ENCODE measurements around the gene COL26A1. TPM values are rescaled to one million over a fixed set of nuclear protein-coding genes. Genes with fewer than 3 reads are reported as not detected.

Gene COL26A1
- 7.8 TPM for total RNA-seq

GRCh38 chr7:101362334-101363195, at the start of gene COL26A1:
TSS of gene COL26A1 (plus strand) at chr7:101362875. CDS start at chr7:101363033, 158 bp downstream.
- Histone ChIP-seq H3K9me3 (ENCODE audit: control insufficient read depth in 3 of 3, low read length in 3 of 3) (no peaks in the 10 kb centered on the region), H3K27ac (ENCODE audit: low read depth, low read length) (no peak within 1 kb of the TSS), H3K4me3 (ENCODE audit: low read length in 3 of 3) (peak within 1 kb of the TSS; percentile 46 to 74 (median 63)), H3K9ac (ENCODE audit: low read depth in 1 of 3, low read length in 3 of 3) (peak within 1 kb of the TSS; percentile 45 to 79 (median 51)), H3K36me3 (ENCODE audit: control insufficient read depth in 3 of 3, insufficient read depth in 3 of 3, low read length in 3 of 3) (no peaks in the 10 kb centered on the region), H3K27me3 (ENCODE audit: control insufficient read depth in 3 of 3, insufficient read depth in 3 of 3, low read length in 3 of 3) (peaks cover 9 to 34% (median 28%) of the 10 kb centered on the region in 3 donors), H3K4me1 (ENCODE audit: control insufficient read depth in 3 of 3, insufficient read depth in 3 of 3, low read length in 3 of 3) (peaks cover 3 to 6% (median 3%) of the 10 kb centered on the region in 3 donors)

GRCh38 chr7:101315336-101315735, 47.3 kb upstream of the COL26A1 start:
- Histone ChIP-seq H3K9me3 (ENCODE audit: control insufficient read depth in 3 of 3, low read length in 3 of 3) (peaks cover 0 to 3% (median 0%) of the 10 kb centered on the region in 3 donors), H3K36me3 (ENCODE audit: control insufficient read depth in 3 of 3, insufficient read depth in 3 of 3, low read length in 3 of 3) (peaks cover 8 to 14% (median 13%) of the 10 kb centered on the region in 3 donors), H3K9ac (ENCODE audit: low read depth in 1 of 3, low read length in 3 of 3) (no peak overlapping the region), H3K4me1 (ENCODE audit: control insufficient read depth in 3 of 3, insufficient read depth in 3 of 3, low read length in 3 of 3) (no peaks in the 10 kb centered on the region), H3K27me3 (ENCODE audit: control insufficient read depth in 3 of 3, insufficient read depth in 3 of 3, low read length in 3 of 3) (no peaks in the 10 kb centered on the region), H3K27ac (ENCODE audit: low read depth, low read length) (no peak overlapping the region), H3K4me3 (ENCODE audit: low read length in 3 of 3) (no peak overlapping the region)

- no peak overlapping the region for H3K4me3 ChIP-seq (ENCODE audit: low read length in 3 of 3)
- no peak overlapping the region for H3K9ac ChIP-seq (ENCODE audit: low read depth in 1 of 3, low read length in 3 of 3)
- H3K27ac ChIP-seq (ENCODE audit: low read depth, low read length), result no peak overlapping the region
- peaks cover 0 to 5% (median 0%) of the 10 kb centered on the region in 3 donors for H3K27me3 ChIP-seq (ENCODE audit: control insufficient read depth in 3 of 3, insufficient read depth in 3 of 3, low read length in 3 of 3)
- H3K4me1 ChIP-seq (ENCODE audit: control insufficient read depth in 3 of 3, insufficient read depth in 3 of 3, low read length in 3 of 3), result peaks cover 8 to 16% (median 10%) of the 10 kb centered on the region in 3 donors
- H3K36me3 ChIP-seq (ENCODE audit: control insufficient read depth in 3 of 3, insufficient read depth in 3 of 3, low read length in 3 of 3), result peaks cover 7 to 13% (median 12%) of the 10 kb centered on the region in 3 donors
- no peaks in the 10 kb centered on the region for H3K9me3 ChIP-seq (ENCODE audit: control insufficient read depth in 3 of 3, low read length in 3 of 3)
These were observed 43.3 kb upstream of the COL26A1 start for GRCh38 chr7:101319401-101319800.

- Histone ChIP-seq H3K9me3 (ENCODE audit: control insufficient read depth in 3 of 3, low read length in 3 of 3) (no peaks in the 10 kb centered on the region), H3K9ac (ENCODE audit: low read depth in 1 of 3, low read length in 3 of 3) (peak within 1 kb of the TSS; percentile 80 to 84 (median 81)), H3K27ac (ENCODE audit: low read depth, low read length) (peak within 1 kb of the TSS; percentile 30), H3K4me1 (ENCODE audit: control insufficient read depth in 3 of 3, insufficient read depth in 3 of 3, low read length in 3 of 3) (peaks cover 8 to 16% (median 10%) of the 10 kb centered on the region in 3 donors), H3K36me3 (ENCODE audit: control insufficient read depth in 3 of 3, insufficient read depth in 3 of 3, low read length in 3 of 3) (peaks cover 0 to 4% (median 0%) of the 10 kb centered on the region in 3 donors), H3K27me3 (ENCODE audit: control insufficient read depth in 3 of 3, insufficient read depth in 3 of 3, low read length in 3 of 3) (peaks cover 0 to 5% (median 3%) of the 10 kb centered on the region in 3 donors), H3K4me3 (ENCODE audit: low read length in 3 of 3) (peak within 1 kb of the TSS; percentile 92 to 97 (median 94))
These were observed 40.9 kb upstream of the COL26A1 start, which contains the start of gene IFT22 for GRCh38 chr7:101321491-101322401. TSS of gene IFT22 (minus strand) at chr7:101321812. CDS start at chr7:101321709, 103 bp downstream.

- Histone ChIP-seq H3K4me1 (ENCODE audit: control insufficient read depth in 3 of 3, insufficient read depth in 3 of 3, low read length in 3 of 3) (no peaks in the 10 kb centered on the region), H3K36me3 (ENCODE audit: control insufficient read depth in 3 of 3, insufficient read depth in 3 of 3, low read length in 3 of 3) (no peaks in the 10 kb centered on the region), H3K4me3 (ENCODE audit: low read length in 3 of 3) (no peak overlapping the region), H3K27ac (ENCODE audit: low read depth, low read length) (no peak overlapping the region), H3K27me3 (ENCODE audit: control insufficient read depth in 3 of 3, insufficient read depth in 3 of 3, low read length in 3 of 3) (peaks cover 8 to 13% (median 10%) of the 10 kb centered on the region in 3 donors), H3K9me3 (ENCODE audit: control insufficient read depth in 3 of 3, low read length in 3 of 3) (no peaks in the 10 kb centered on the region), H3K9ac (ENCODE audit: low read depth in 1 of 3, low read length in 3 of 3) (no peak overlapping the region)
These were observed 34.5 kb upstream of the COL26A1 start for GRCh38 chr7:101328159-101328558.

- H3K27ac ChIP-seq (ENCODE audit: low read depth, low read length), result no peak overlapping the region
- H3K4me3 ChIP-seq (ENCODE audit: low read length in 3 of 3), result no peak overlapping the region
- H3K4me1 ChIP-seq (ENCODE audit: control insufficient read depth in 3 of 3, insufficient read depth in 3 of 3, low read length in 3 of 3), result no peaks in the 10 kb centered on the region
- H3K27me3 ChIP-seq (ENCODE audit: control insufficient read depth in 3 of 3, insufficient read depth in 3 of 3, low read length in 3 of 3), result peaks cover 8 to 14% (median 8%) of the 10 kb centered on the region in 3 donors
- H3K9ac ChIP-seq (ENCODE audit: low read depth in 1 of 3, low read length in 3 of 3), result no peak overlapping the region
- no peaks in the 10 kb centered on the region for H3K36me3 ChIP-seq (ENCODE audit: control insufficient read depth in 3 of 3, insufficient read depth in 3 of 3, low read length in 3 of 3)
- H3K9me3 ChIP-seq (ENCODE audit: control insufficient read depth in 3 of 3, low read length in 3 of 3), result no peaks in the 10 kb centered on the region
These were observed 32.6 kb upstream of the COL26A1 start for GRCh38 chr7:101330011-101330484.

GRCh38 chr7:101332026-101332425, 30.6 kb upstream of the COL26A1 start:
- Histone ChIP-seq H3K9me3 (ENCODE audit: control insufficient read depth in 3 of 3, low read length in 3 of 3) (no peaks in the 10 kb centered on the region), H3K36me3 (ENCODE audit: control insufficient read depth in 3 of 3, insufficient read depth in 3 of 3, low read length in 3 of 3) (no peaks in the 10 kb centered on the region), H3K27me3 (ENCODE audit: control insufficient read depth in 3 of 3, insufficient read depth in 3 of 3, low read length in 3 of 3) (peaks cover 8 to 11% (median 8%) of the 10 kb centered on the region in 3 donors)

GRCh38 chr7:101333912-101334311, 28.8 kb upstream of the COL26A1 start:
- no peaks in the 10 kb centered on the region for H3K4me1 ChIP-seq (ENCODE audit: control insufficient read depth in 3 of 3, insufficient read depth in 3 of 3, low read length in 3 of 3)

More at GRCh38 chr7:101332026-101332425, 30.6 kb upstream of the COL26A1 start:
- H3K4me1 ChIP-seq (ENCODE audit: control insufficient read depth in 3 of 3, insufficient read depth in 3 of 3, low read length in 3 of 3), result no peaks in the 10 kb centered on the region
- no peak overlapping the region for H3K9ac ChIP-seq (ENCODE audit: low read depth in 1 of 3, low read length in 3 of 3)
- H3K4me3 ChIP-seq (ENCODE audit: low read length in 3 of 3), result no peak overlapping the region
- no peak overlapping the region for H3K27ac ChIP-seq (ENCODE audit: low read depth, low read length)

GRCh38 chr7:101340379-101340778, 22.3 kb upstream of the COL26A1 start:
- Histone ChIP-seq H3K9ac (ENCODE audit: low read depth in 1 of 3, low read length in 3 of 3) (no peak overlapping the region), H3K4me1 (ENCODE audit: control insufficient read depth in 3 of 3, insufficient read depth in 3 of 3, low read length in 3 of 3) (no peaks in the 10 kb centered on the region), H3K9me3 (ENCODE audit: control insufficient read depth in 3 of 3, low read length in 3 of 3) (no peaks in the 10 kb centered on the region), H3K36me3 (ENCODE audit: control insufficient read depth in 3 of 3, insufficient read depth in 3 of 3, low read length in 3 of 3) (no peaks in the 10 kb centered on the region), H3K27ac (ENCODE audit: low read depth, low read length) (no peak overlapping the region), H3K27me3 (ENCODE audit: control insufficient read depth in 3 of 3, insufficient read depth in 3 of 3, low read length in 3 of 3) (no peaks in the 10 kb centered on the region), H3K4me3 (ENCODE audit: low read length in 3 of 3) (no peak overlapping the region)

More at GRCh38 chr7:101333912-101334311, 28.8 kb upstream of the COL26A1 start:
- Histone ChIP-seq H3K4me3 (ENCODE audit: low read length in 3 of 3) (no peak overlapping the region), H3K36me3 (ENCODE audit: control insufficient read depth in 3 of 3, insufficient read depth in 3 of 3, low read length in 3 of 3) (no peaks in the 10 kb centered on the region), H3K9me3 (ENCODE audit: control insufficient read depth in 3 of 3, low read length in 3 of 3) (no peaks in the 10 kb centered on the region), H3K27ac (ENCODE audit: low read depth, low read length) (no peak overlapping the region), H3K27me3 (ENCODE audit: control insufficient read depth in 3 of 3, insufficient read depth in 3 of 3, low read length in 3 of 3) (peaks cover 3 to 11% (median 3%) of the 10 kb centered on the region in 3 donors), H3K9ac (ENCODE audit: low read depth in 1 of 3, low read length in 3 of 3) (no peak overlapping the region)
